GM19463 (cell line): ENCODE results near the gene VWA5B2.

Source experiments
- ATAC-seq: cut with Tn5 transposase; IDR thresholded peaks from one replicate; pipeline ENCODE4 v1.9.1; 2021; ENCODE audit warnings: mild to moderate bottlenecking, moderate library complexity; ENCODE audit not compliant: unreplicated experiment

VWA5B2 gene

DNA sequence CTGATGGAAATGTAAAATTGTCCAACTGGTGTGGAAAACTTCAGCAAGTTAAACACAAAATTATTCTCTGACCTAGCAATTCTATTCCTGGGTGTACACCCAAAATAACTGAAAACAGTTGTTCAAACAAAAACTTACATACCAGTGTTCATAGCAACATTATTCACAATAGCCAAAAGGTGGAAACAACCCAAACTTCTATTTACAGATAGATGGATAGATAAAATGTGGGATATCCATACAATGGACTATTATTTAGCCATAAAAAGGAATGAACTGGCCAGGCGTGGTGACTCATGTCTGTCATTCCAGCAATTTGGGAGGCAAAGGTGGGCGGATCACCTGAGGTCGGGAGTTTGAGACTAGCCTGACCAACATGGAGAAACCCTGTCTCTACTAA, 6.9 kb upstream of the VWA5B2 start:
- no peak for ATAC-seq

DNA sequence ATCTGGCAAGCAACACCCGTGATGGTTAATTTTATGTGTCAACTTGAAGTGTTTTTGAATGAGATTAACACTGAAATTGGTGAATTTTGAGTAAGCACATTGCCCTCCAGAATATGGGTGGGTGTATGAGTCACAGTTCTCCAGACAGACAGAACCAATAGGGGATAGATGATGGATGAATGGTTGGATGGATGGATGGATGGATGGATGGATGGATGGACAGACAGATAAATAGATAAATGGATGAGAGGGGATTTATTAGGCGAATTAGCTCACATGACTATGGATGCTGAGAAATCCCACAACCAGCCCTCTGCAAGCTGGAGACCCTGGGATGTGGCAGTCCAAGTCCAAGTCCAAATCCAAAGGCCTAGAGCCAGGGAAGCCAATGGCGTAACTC, 5.4 kb upstream of the VWA5B2 start:
- ATAC-seq: no peak

DNA sequence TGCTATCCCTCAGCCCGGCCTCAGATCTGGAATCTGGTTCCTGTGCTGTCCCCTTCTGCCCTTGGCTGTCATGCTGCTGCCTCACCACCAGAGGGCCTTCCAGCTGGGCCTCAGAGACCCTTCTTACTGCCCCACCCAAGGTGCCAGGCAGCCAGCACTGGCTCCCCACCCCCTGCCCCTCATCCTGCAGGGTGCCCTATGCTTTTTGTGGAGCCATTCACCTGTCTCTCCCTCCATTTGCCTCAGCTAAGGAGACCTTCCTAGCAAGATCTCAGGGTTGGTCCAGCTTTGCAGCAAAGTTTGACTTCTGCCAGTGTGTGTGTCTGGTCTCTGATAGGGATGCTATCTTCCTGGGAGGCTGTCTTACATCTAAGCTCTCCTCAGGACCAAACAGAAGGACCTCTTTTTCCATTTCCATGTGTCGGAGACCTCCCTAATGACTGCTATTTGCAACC, 1.9 kb upstream of the VWA5B2 start:
- ATAC-seq: no peak

DNA sequence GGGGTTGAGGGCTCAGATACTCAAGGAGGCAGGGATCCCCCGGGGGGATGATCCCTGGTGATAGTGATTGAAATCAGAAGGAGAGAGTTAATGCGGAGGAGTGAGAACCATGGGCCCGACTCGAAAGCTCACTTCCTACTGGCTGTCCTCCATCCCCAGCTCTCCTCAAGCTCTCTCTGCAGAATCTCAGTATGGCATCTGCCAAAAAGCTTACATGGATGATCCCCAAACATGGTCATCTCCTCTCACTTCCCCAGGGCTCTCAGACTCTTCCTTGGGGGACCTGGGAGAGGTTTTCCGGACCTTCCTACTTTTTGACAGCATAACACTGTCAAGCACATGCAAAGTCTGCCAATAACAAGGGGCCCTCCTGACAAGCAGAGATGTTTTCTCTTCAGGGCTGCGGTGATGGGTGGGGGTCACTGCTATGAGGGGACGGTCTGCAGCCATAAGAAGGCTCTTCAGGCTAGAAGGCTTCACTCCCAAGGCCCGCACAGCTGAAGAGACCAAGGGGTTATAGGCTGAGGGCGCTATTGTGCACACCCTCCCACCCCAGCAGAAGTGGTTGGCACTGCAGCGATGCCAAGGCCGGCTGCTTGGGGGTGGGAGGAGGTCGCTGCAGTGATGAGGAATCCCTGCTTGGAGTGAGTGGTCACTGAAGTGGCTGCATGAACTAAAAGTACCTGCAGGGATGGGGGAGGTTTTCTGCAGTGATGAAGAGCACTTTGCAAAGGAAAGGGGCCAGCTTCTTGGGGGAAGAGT, 828 bp upstream of the VWA5B2 start:
- no peak for ATAC-seq

DNA sequence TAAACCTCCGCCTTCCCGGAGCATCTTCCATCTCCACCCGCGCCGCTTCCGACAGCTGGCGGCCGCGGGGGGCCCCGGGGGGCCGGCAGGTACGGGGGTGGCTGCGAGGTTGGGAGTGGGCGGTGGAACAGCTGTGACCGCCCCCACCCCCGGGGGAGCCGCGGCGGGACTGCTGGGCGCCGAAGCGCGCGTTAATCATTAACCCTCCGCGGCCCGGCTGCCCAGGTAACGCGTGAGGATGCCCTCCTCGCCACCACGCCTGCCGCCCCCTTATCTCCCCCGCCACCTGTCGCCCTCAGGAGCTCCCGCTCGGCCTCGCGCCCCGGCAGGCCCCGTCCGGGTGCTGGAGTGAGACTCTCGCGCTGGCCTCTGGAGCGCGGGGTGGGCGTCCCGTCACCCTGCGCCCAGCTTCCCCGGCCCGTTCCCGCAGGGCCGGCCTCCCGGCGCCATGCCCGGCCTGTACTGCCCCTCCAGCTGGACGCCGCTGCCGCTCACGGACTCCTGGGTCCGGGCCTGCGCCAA, 757 bp downstream of the VWA5B2 start:
- no peak for ATAC-seq

DNA sequence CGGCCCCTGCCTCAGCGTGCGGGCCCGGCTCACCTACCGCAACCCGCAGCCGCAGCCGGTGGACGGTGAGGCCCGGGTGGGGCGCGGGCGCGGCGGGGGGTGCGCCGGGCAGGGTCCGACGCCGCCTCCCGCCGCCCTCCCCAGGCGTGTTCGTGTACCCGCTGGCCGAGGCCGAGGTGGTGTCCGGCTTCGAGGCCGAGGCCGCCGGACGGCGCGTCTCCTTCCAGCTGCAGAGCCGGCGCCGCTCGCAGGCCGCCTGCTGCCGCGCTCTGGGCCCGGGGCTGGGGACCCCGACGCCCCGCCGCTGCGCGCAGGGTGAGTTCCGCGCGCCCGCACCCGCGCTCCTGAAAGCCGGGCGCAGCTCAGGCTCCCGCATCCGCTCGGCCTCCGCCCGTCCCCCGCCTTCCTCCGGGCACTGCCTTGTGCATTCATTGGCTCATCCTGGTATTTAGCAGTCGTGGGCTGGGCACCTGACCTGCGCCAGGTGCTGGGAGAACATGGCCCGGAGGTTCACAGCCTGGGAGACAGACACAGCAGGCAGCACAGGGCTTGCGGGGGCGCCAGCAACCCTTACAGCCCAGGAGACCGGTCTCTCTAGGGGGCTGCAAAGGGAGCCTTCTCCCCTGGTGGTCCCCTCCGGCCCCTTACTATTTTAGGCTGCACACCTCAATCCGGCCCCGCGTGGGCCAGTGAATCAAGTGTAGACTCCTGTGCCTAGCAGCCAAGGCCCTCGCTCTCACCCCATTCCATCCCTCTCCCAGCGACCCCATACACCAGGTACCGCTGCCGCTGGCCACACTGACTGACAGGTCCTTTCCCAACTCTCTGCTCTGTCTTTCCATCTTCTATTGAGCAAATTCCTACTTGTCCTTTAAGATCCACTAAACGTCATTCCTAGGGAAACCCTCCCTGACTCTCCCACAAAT, 1.5 kb downstream of the VWA5B2 start:
- ATAC-seq: no peak

DNA sequence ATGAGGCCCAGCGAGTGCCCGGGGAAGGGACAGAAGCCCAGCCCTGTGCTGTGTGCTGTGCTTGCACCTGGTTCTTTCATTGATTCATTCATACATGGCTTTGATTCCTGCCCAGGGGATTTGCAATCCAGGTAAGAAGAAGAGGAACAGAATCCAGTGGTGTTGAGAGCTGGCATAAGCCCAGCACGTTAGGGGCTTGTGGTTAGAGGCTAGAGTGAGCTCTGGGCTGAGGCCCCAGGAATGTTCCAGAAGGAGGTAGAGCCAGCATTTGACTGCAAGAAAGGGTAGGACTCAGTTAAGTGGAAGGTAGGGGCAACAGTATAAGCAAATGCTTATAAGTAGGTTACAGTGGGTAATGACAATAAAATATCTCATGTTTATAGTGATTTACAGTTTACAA, 2.3 kb downstream of the VWA5B2 start:
- ATAC-seq: no peak

DNA sequence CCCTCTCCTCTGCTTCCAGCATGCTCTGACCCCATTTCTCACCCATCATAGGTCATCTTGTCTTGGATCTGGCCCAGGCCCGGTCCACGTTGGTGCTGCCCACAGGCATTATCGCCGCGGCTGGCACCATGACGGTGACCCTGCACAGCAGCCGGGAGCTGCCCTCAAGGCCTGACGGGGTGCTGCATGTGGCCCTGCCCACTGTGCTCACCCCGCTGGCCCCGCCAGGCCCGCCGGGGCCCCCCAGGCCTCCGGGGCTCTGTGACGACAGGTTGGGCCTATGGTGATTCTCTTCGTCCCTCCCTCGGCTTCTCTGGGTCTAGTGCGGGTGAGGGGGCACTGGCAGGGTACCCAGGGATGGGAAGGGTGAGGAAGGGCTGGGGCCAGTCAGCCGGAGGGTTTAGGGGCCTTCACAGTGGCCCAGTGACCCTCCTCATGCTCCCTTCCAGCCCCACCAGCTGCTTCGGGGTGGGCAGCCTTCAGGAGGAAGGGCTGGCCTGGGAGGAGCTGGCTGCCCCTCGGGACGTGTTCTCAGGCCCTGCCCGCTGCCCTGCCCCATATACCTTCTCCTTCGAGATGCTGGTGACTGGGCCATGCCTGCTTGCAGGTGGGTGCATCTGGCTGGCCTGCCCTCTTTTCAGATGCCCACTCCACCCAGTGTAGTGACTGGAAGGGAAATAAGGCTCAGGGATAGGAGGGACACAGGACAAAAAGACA, 3.9 kb downstream of the VWA5B2 start:
- no peak for ATAC-seq

DNA sequence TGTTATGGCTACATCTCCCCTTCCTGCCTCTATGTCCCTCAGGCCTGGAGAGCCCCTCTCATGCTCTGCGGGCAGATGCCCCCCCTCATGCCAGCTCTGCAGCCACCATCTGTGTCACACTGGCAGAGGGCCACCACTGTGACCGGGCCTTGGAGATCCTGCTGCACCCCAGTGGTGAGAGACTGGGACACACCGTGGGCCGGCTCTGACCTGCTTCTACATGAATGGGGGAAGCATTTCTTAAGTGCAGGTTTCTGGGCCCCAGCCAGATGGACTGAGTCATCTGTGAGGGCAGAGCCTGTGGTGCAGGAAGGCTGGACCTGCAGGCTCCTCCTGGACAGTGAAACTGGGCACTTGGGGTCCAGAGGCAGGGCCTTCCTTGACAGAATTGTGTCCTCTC, 4.8 kb downstream of the VWA5B2 start:
- no peak for ATAC-seq

DNA sequence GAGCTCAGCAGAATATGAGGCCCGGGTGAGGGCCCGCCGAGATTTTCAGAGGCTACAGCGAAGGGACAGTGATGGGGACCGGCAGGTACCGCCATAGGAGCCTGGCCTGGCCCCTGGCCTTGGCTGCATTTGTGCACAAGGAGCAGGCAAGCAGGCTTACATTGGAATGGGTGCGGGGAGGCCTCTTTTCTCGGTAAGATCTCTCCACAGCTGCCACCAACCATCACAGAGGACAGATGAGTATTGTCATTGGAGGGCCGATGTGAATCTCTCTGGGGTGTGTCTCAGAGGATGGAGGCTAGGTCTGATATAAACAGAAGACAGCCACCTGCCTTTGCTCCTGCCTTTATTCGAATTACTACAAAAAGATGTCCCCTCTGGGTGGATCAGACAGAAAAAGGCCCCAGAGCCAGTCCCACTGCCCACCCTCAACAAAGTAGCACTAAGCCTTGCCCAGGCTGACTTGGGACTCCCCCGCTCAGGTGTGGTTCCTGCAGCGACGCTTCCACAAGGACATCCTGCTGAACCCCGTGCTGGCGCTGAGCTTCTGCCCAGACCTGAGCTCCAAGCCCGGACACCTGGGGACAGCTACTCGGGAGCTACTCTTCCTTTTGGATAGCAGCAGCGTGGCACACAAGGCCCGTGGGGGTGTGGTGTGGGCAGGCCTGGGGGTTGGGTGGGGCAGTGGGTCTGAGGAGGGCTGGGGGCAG, 5.4 kb downstream of the VWA5B2 start:
- no peak for ATAC-seq

DNA sequence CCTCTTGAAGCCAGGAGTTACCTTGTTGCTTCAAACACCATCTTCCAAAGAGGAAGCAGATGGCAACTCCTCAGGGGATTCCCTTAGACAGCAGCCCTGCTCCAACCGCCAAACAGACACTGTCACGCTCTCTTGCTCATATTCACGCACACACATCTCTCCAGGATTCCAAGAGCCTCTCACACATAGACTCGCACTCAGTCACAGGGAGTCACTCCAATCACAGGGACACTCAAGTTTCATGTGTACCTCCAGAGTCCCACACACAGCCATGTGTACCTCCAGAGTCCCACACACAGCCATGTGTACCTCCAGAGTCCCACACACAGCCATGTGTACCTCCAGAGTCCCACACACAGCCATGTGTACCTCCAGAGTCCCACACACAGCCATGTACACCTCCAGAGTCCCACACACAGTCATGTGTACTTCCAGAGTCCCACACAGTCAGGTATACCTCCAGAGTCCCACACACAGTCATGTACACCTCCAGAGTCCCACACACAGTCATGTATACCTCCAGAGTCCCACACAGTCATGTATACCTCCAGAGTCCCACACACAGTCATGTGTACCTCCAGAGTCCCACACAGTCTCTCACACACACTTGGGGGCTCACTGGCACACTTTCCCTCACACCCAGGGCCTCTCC, 6.1 kb downstream of the VWA5B2 start:
- no peak for ATAC-seq

DNA sequence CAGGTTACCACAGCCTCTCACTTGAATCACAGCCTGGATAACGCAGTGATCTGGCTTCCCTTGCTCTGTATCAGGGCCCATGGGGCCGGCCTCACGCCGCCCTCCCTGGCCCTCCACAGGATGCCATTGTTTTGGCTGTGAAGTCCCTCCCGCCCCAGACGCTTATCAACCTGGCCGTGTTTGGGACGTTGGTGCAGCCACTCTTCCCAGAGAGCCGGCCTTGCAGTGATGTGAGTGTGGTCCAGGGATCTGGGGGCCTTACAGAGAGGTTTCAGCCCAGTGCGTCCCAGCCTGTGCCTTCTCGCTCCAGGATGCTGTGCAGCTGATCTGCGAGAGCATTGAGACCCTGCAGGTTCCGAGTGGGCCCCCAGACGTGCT, 6.6 kb downstream of the VWA5B2 start:
- no peak for ATAC-seq

DNA sequence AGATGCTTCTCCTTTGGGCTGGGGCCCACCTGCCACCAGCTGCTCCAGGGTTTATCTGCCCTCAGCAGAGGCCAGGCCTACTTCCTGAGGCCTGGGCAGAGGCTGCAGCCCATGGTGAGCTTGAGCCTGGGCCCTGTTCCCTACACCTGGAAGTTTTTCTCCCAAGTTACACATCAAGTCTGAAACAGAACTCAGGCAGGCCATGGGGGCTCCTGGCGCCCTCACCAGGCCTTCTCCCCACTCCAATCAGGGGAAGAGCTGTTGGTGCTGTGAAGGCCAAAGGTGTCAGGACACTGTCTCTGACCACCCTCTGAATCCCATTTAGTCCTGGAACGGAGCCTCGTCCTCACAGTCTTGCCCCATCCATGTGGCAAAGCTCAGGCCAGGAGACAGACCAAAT, 7.3 kb downstream of the VWA5B2 start:
- ATAC-seq: no peak

DNA sequence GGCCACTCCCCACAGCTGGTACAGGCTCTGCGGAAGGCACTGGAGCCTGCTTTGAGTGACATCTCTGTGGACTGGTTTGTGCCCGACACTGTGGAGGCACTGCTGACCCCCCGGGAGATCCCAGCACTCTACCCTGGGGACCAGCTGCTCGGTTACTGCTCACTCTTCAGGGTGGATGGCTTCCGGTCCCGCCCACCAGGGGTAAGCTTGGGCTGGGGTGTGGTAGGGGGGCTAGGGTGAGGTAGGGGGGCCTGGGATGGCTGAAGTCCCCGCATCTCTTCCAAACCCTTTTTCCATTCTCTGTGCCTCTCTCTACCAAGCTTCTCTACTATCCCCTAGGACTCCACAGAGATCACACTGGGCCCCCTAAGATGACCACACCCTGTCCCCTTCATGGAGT, 7.8 kb downstream of the VWA5B2 start:
- ATAC-seq: no peak

DNA sequence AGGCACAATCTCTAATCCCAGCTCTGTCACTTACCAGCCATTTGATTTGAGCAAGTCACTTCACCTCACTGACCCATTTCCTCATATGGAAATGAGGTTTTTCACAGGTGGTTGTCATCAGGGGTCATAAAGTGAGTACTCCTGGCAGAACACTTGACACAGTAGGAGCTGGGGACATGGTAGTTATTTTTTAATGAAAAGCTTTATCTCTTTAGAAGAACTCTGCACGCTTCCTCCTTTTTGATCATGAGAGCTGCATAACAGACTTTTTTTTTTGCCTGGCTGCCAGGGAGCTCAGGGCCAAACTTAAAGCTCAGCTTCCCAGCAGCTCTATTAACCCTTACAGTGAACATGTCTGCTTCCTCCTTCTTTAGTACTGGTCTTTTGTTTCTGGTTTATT, 8.4 kb downstream of the VWA5B2 start:
- ATAC-seq: no peak

DNA sequence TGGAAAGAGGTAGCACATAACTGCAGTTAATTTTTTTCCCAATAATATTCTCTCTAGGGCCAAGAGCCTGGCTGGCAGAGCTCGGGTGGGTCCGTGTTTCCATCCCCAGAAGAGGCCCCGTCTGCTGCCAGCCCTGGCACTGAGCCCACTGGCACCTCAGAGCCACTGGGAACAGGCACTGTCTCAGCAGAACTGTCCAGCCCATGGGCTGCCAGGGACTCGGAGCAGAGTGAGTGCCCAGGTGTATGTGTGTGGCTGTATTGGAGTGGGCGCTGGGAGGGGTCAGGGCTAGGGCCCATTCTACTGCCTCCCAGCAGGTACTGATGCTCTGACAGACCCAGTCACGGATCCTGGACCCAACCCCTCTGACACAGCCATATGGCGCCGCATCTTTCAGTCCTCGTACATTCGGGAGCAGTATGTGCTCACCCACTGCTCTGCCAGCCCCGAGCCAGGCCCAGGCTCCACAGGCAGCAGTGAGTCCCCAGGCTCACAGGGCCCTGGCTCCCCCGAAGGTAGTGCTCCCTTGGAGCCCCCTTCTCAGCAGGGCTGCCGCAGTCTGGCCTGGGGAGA, 8.9 kb downstream of the VWA5B2 start:
- no peak for ATAC-seq

DNA sequence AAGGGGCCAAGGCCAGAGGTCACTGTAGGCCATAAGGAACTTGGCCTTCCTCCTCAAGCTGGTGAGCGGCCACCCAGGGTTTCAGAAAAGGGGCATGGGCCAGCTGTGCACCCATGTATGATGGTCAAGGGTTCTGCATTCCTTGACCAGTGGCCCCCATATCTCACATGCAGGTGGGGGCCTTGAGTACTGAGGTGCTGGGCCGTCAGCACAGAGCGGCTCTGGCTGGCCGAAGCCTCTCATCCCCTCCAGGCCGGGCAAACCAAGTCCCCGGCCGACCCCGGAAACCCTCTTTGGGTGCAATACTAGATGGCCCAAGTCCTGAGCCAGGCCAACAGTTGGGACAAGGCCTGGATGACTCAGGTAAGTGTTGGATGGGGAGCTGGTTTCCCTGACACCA, 9.8 kb downstream of the VWA5B2 start:
- ATAC-seq: no peak

DNA sequence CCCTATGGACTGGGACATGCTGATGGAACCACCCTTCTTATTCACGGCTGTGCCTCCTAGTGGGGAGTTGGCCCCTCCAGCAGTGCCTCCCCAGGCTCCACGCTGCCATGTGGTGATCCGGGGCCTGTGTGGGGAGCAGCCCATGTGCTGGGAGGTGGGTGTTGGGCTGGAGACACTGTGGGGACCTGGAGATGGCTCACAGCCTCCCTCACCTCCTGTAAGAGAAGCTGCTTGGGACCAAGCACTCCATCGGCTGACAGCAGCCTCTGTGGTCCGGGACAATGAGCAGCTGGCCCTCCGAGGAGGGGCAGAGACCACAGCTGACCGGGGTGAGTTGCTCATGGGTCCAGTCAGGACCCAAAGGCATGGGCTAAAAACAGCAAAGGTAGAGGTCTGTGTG, 10.3 kb downstream of the VWA5B2 start:
- ATAC-seq: no peak

DNA sequence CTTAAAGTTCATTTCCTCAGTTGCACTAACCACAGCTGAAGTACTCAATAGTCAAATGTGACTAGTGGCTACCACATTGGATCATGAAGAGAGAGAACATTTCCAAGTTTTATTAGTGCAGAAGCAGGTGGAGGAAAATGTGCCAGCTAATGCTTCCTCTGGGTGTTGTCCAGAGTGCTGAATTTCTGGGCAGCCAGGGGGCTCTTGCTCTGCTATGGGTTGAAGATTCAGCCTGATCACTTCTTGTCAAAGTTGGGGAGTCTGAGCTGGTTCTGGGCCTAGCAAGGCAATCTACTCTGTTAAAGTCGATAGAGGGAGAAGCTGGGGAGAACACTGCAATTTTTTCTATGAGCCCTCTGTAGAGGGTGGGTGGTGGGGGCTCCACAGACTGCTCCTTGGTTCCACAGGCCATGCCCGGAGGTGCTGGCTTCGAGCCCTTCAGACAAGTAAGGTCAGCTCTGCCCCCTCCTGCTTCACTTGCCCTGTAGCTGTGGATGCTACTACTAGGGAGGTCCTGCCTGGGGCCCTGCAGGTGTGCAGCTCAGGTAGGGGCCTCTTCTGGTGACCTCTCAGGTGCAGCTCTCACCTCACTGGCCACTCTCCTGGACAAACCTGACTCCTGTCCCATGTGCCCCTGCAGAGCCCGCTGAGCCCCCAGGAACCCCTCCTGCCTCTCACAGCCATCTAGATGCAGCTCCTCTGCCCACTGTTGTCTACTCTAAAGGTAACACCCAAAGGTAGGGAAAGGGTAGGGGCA, 11.2 kb downstream of the VWA5B2 start:
- ATAC-seq: no peak
